NT2/D1 (cell line): Measurements from ENCODE around the gene CCNK.

Source experiments
- YY1 ChIP-seq: IDR thresholded peaks from 2 replicates; pipeline ENCODE4 v1.6.1; 2011; ENCODE audit not compliant: insufficient read length, insufficient read depth
- ZNF274 ChIP-seq: IDR thresholded peaks from 2 replicates; pipeline ENCODE4 v1.6.1; 2011; ENCODE audit warnings: mild to moderate bottlenecking, low read depth, low read length

GRCh38 chr14:99471731-99472130, 9.5 kb upstream of the CCNK start:
- TF ChIP-seq YY1: no peak
- TF ChIP-seq ZNF274: no peak
